ENCODE results near the gene PI4K2B.
A peak's percentile ranks its signal among the peaks of the same experiment; 100 is the strongest.
"Not testable (repeated sequence)": the region's sequence is repeated elsewhere in the genome, so short reads cannot be mapped to it uniquely, and the experiment has no call there.

Gene PI4K2B

DNA sequence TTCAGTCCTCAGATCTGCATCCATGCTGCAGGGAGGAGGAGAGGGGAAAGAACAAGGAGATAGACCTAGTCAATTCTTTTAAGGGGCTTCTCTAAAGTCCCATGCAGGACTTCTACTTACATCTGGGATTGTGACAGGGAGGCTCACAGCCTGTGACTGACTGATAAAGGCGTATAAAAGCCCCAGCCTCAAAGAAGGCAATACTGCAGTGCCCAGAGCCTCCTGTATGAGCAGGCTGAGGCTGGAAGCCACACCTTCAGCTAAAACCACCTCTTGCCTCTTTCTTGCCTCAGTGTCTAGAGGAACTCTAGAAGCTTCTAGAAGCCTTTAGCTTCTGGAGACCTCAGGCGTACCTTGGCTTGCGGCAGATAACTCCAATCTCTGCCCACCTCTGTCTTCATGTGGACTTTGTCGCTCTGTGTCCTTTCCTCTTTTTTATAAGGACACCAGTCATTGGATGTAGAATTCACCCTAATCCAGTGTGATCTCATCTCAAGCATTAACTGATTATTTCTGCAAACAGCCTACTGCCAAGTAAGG, 72.8 kb downstream of the PI4K2B start:
- DNase-seq (ENCODE audit: low spot score), result no peak

DNA sequence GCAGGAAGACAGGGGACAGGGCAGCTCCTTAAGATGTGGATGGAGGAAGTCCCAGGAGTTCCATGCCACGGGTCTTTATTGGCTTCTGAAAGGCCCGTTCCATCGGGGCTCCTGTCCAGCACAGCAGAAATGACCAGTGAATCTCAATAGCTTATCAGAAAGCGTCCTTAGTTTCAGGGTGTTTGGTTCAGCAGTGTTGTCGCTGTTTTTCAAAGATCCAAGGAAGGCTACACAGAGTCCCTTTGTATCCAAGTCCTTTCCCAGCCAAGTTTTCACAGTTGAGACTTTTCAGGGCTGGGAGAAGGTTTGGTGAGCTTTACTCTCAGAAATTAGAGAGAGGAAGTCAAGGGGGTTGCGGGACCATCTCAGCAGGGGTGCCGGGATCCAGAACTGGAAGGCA, 73.8 kb downstream of the PI4K2B start:
- no peak for DNase-seq (ENCODE audit: low spot score)

DNA sequence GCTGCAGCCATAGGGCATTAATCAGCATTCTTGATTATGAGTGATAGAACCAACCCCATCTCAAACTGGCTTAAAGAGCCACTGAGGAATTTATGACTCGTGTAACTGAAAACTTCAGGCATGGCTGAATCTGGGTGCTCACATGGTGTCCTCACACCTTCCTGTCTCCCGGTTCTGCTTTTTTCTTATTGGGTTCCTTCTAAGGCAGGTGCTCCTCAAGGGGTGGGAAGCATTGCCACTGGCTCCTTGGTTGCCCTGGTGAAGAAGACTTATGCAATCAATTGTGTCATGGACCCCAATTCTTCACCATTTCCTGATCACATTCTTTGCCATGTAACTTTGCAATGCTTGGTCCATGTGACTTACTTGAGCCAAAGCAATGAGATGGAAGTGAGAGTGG, 74.5 kb downstream of the PI4K2B start:
- no peak for DNase-seq (ENCODE audit: low spot score)

DNA sequence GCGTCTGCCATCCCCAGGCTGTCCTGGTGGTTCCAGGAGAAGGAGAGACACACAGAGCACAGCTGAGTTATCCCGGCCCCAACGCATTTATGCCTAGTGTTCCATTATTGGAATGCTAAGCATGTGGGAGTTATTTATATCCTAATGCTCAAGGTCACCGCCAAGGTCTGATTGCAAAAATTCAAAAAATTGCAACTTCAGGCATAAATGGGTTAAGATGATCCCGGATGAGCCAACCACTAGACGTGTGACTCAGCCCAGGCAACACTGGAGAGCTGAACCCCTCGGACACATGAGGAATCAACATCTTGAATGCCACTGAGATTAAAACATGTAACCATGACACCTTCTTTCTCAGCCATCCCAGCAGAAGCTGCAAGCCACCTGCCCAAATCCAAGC, 74.9 kb downstream of the PI4K2B start:
- no peak for DNase-seq (ENCODE audit: low spot score)

DNA sequence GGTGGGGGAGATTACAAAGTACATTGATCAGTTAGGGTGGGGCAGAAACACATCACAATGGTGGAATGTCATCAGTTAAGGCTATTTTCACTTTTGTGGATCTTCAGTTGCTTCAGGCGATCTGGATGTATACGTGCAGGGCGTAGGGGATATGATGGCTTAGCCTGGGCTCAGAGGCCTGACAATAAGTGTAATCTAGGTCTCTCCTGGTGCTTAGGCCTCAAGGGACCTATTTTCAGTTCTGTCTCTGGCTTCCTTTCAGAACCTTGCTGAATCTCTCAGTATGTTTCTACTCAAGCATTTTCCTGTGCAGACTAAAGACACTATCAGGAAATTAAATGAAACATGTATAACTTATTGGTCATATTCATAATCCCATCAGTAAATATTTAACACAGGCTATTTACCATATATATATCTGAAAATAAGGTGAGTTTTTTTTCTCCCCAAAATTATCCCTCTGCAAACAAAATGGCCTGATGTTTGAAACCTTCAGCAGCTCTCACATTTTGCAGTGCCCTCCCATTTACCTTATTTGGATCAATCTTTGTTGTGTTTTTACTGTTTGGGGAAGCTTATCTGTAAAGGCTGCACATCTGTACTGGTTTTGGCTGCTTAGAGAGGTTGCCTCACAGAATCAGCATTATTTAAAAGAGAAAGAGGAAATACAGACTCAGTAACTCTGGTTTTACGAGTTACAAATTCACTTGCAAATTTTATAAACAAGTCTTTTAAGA, 76.4 kb downstream of the PI4K2B start:
- DNase-seq (ENCODE audit: low spot score), result no peak

DNA sequence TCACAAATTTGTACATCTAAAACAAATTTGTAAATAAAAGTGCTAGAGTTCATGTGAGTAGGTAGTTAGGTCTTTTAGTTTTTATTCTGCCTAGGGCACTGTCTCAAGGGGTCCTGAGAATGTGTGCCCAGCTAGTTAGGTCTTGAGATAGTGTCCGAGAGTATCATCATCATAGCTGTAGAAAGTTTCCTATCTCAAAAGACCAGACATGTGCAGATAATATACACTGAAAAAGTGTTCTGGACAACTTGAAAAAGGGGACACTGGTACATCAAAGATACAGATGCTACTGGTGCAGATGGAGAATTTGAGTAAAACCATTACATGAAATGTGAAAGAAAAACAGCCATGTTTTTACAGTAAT, 77.0 kb downstream of the PI4K2B start:
- no peak for DNase-seq (ENCODE audit: low spot score)

DNA sequence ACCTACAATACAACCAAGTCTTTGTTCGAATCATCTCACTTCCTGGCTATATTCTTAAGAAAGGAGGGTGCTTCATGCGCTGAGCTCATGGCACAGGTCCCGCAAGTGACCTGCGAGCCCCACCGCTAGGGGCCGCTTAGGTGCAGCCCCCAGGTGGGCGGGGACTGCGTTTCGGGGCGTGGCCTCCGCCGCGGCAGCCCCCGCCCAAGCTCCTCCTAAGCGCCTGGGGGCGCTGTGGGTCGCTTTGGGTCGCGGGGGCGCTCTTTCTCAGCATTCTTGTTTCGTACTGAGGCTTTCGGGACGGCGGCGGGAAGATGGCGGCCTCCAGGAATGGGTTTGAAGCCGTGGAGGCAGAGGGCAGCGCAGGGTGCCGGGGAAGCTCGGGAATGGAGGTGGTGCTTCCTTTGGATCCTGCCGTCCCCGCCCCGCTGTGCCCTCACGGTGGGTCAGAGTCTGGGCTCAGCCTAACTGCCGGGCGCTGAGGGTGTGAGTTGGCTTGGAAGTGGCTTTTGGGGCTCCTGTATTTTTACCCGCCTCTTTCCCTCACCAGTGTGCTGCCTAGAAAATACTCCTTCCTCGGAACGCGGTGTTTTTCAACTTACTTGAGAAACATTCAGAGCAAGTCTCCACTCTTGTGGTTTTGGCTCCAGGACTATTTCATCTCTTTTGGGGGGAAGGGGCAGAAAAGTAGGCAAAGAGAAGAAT, 78.8 kb downstream of the PI4K2B start, which contains the start of gene ZCCHC4:
TSS of gene ZCCHC4 (plus strand) at position 279 of the 705 bp plus-strand sequence. CDS start at position 315, 36 bp downstream.
- DNase-seq (ENCODE audit: low spot score), result peak; percentile 96

DNA sequence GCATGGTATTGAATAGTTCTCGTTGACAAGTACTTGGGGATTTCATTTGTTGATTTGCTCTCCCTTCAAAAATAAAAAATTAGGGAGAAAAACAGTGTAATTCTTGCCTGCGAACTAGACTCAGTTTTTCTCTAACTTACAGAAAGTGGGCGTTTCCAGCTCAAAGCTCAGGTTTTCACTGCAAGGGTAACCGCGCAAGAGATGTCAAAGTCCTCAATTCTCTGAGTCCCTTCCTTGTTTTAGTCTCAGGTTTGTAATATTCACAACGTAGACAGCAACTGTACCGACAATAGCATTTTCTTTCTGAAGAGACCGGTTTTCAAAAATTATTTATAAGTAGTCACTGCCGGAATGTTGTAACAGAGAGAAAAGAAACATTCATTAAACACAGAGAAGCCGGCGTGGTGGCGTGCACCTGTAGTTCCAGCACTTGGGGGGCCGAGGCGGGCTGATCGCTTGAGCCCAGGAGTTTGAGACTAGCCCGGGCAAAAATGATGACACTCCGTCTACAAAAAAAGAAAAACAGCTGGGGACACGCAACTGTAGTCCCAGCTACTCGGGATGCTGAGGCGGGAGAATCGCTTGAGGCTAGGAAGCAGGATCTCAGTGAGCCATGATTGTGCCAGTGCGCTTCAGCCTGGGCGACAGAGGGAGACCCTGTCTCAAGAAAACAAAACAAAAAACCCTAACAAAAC, 79.5 kb downstream of the PI4K2B start:
- DNase-seq (ENCODE audit: low spot score), result no peak

DNA sequence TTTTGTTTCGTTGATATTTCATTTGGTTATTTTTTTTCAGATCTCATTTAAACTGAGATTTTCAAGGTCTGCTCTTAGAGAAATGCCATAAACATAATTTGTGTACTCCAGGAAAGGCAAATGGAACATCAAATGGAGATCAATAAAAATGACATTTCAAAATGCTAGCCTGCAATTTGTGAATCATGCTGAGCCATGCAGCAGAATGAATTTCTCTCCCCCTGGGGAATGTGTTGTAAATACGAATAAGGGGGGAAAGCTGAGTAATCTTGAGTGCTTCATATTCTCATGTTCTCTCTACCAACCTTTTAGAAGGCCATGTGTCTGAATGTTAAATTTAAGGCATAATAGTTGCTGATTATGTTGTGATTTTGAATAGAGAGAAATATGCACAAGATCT, 86.5 kb downstream of the PI4K2B start:
- DNase-seq (ENCODE audit: low spot score), result peak; percentile 31

DNA sequence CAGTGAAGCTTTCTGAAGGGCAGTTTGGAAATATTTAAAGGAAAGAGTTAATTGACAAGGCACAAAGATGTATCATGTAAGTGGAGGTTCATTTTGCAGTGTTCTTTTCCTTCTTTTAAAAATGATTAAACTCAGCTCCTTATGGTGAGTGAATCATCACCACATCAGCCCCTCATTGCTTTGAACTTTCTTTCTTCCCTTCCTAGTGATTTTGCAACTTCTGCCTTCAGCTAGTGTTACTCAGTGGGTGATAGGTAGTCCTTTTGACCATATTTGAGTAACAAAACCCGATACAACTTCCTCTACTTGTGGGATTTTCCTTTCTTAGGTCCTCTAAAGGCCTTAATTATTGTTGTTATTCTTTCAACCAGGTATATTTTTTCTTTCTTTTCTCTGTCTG, 86.9 kb downstream of the PI4K2B start:
- DNase-seq (ENCODE audit: low spot score), result peak; percentile 69

DNA sequence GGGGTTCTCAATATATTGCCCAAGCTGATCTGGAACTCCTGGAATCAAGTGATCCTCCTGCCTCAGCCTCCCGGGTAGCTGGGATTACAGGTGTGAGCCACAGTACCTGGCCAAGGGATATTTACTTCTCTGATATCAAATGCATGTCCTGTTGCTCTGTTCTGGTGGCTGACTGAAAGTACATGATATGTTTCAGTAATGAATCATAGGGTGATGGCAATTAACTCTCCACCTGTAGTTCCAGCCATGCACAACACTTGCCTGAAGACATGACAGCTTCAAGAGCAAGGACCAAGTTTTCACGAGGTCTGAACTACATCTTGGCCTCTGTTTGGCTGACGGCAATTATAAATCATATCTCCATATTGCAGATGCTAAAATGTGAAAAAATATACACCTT, 87.9 kb downstream of the PI4K2B start:
- DNase-seq (ENCODE audit: low spot score), result no peak

DNA sequence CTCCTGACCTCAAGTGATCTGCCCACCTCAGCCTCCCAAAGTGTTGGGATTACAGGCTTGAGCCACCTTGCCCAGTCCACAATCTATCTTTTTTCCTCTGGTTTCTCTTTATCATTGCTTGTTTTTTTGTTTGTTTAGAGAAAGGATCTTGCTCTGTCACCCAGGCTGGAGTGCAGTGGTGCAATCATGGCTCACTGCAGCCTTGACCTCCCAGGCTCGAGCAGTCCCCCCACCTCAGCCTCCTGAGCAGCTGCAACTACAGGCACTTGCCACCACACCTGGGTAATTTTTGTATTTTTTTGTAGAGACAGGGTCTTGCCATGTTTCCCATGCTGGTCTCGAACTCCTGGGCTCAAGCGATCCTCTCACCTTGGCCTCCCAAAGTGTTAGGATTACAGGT, 94.6 kb downstream of the PI4K2B start:
- DNase-seq (ENCODE audit: low spot score), result not testable (repeated sequence)

All from AG20443 (cell line).